SU-DHL-6 (cell line): Measurements from ENCODE around the gene RDH14.
A peak's percentile ranks its signal among the peaks of the same experiment; 100 is the strongest.

ENCODE experiments used
- H2AFZ ChIP-seq: fragments of 200-600 bp; sonication (generic); 2 replicates; pipeline ENCODE4 v1.6.1; 2014; ENCODE audit warnings: low read depth, mild to moderate bottlenecking, moderate library complexity, mixed read lengths, antibody characterized with exemption, low read length; ENCODE audit not compliant: severe bottlenecking
- H3F3A ChIP-seq: fragments of 200-600 bp; shearing (Covaris generic); 2 replicates; pipeline ENCODE4 v1.6.0; 2016; ENCODE audit warnings: antibody characterized with exemption, mild to moderate bottlenecking; ENCODE audit not compliant: insufficient read depth
- H3K27ac ChIP-seq: fragments of 200-600 bp; sonication (generic); 2 replicates; pipeline ENCODE4 v1.5.1; 2016; ENCODE audit warnings: low read depth, mild to moderate bottlenecking, low read length, moderate library complexity, mixed read lengths
- H3K27me3 ChIP-seq: fragments of 200-600 bp; sonication (generic), shearing (Covaris generic); 2 replicates; pipeline ENCODE4 v1.6.0; 2014; ENCODE audit warnings: mild to moderate bottlenecking, low read length
- H3K36me3 ChIP-seq: fragments of 200-600 bp; sonication (generic); 2 replicates; pipeline ENCODE4 v1.6.1; 2014; ENCODE audit warnings: mild to moderate bottlenecking, low read length, mixed read lengths
- H3K4me2 ChIP-seq: fragments of 300-600, 200-600 bp; shearing (Covaris generic), sonication (generic); 2 replicates; pipeline ENCODE4 v1.6.0; 2014; ENCODE audit warnings: low read length, low read depth, mild to moderate bottlenecking; ENCODE audit not compliant: poor library complexity, severe bottlenecking
- H3K4me3 ChIP-seq: fragments of 200-600 bp; sonication (generic); 2 replicates; pipeline ENCODE4 v1.5.1; 2014; ENCODE audit warnings: antibody characterized with exemption, low read length, mild to moderate bottlenecking, mixed read lengths; ENCODE audit not compliant: insufficient read depth, poor library complexity, severe bottlenecking
- H3K79me2 ChIP-seq: fragments of 200-600 bp; sonication (generic); 2 replicates; pipeline ENCODE4 v1.6.1; 2014; ENCODE audit warnings: mild to moderate bottlenecking, low read length, moderate library complexity; ENCODE audit not compliant: insufficient read depth
- H3K9ac ChIP-seq: fragments of 200-600 bp; sonication (generic); 2 replicates; pipeline ENCODE4 v1.7.0; 2014; ENCODE audit warnings: mild to moderate bottlenecking, low read length
- H3K9me2 ChIP-seq: fragments of 200-600 bp; sonication (generic); replicated peaks from 2 replicates; pipeline ENCODE4 v1.6.1; 2014; ENCODE audit warnings: low read length; ENCODE audit not compliant: insufficient read depth
- H3K9me3 ChIP-seq: fragments of 200-600 bp; sonication (generic); 2 replicates; pipeline ENCODE4 v1.6.1; 2014; ENCODE audit warnings: low read length, mixed read lengths; ENCODE audit not compliant: insufficient read depth
- H4K20me1 ChIP-seq: fragments of 200-600 bp; sonication (generic); 2 replicates; pipeline ENCODE4 v1.6.1; 2014; ENCODE audit warnings: low read depth, mild to moderate bottlenecking, antibody characterized with exemption, low read length, moderate library complexity, mixed read lengths
- EZH2phosphoT487 ChIP-seq: fragments of 200-600 bp; sonication (generic), shearing (Covaris generic); conservative IDR thresholded peaks from 2 replicates; pipeline ENCODE4 v1.6.1; 2018; ENCODE audit warnings: mild to moderate bottlenecking, antibody characterized with exemption, low read length, moderate library complexity, mixed read lengths
- TF ChIP-seq, protein P1 (sequence below): fragments of 200-600 bp; sonication (generic); IDR thresholded peaks from one replicate; pipeline ENCODE4 v1.5.1; 2017; ENCODE audit warnings: antibody characterized with exemption, mild to moderate bottlenecking, low read length, moderate library complexity; ENCODE audit not compliant: insufficient read depth, poor library complexity, severe bottlenecking

RDH14 gene

DNA sequence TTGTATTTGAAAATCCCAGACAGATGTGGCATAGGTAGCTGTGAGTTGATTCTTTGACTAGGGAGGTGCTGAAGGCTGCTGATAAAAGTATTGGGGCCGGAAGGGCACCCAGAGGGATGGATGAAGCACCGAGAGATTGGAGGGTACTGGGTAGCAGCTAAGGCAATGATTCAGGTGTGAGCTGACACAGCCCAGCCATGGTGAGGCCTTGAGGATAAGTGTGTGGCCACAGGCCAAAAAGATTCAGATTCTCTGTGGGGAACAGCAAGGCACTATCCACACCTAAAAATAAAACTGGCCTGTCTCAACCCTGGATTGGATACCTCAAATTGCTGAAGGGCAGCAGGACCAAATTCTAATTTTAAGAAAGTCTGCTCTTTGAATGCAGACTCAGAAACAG is 35.2 kb downstream of the RDH14 start:
- Histone ChIP-seq H3K4me2 (no peak overlapping the region), H3K9ac (no peak overlapping the region), H3K27me3 (no peaks in the 10 kb centered on the region), H2AFZ (no peak overlapping the region), H3K9me2 (no peaks in the 10 kb centered on the region), H4K20me1 (no peaks in the 10 kb centered on the region), H3K36me3 (no peaks in the 10 kb centered on the region), H3F3A (no peaks in the 10 kb centered on the region), H3K9me3 (no peaks in the 10 kb centered on the region), H3K79me2 (no peaks in the 10 kb centered on the region), H3K4me3 (no peak overlapping the region), H3K27ac (no peak overlapping the region)
- TF ChIP-seq EZH2phosphoT487: no peak
- TF ChIP-seq, protein P1, sequence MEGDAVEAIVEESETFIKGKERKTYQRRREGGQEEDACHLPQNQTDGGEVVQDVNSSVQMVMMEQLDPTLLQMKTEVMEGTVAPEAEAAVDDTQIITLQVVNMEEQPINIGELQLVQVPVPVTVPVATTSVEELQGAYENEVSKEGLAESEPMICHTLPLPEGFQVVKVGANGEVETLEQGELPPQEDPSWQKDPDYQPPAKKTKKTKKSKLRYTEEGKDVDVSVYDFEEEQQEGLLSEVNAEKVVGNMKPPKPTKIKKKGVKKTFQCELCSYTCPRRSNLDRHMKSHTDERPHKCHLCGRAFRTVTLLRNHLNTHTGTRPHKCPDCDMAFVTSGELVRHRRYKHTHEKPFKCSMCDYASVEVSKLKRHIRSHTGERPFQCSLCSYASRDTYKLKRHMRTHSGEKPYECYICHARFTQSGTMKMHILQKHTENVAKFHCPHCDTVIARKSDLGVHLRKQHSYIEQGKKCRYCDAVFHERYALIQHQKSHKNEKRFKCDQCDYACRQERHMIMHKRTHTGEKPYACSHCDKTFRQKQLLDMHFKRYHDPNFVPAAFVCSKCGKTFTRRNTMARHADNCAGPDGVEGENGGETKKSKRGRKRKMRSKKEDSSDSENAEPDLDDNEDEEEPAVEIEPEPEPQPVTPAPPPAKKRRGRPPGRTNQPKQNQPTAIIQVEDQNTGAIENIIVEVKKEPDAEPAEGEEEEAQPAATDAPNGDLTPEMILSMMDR: no peak

DNA sequence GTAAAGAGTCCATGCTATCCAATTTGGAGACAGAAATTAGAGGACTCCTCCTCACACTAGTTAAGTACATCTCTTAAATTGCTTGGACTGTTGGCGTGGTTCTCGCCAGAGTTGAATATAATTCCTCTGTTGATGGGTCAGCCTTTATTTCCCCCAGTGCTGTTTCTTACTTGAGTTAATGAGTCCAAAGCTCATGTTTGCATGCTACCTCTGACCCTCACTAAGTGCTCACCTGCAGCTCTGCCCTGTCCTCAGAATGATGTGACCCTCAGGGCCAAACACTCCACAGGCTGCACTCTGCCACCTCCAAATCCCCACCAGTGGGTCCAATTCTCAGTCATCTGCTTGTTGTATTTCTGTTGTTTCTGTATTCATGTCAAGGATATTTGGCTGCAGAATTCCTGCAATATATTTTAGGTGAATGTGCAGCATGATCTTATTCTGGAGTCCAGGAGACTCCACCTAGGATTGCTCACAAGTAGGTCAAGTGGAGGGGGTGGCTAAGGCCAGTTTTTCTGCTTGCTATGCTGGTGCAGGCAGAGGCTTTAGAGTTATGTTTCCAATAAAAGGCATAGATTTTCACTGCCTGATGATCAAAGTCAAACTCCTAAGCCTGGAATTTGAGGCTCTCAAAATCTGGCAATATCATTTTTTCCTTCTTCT is 37.8 kb downstream of the RDH14 start:
- Histone ChIP-seq H3K27me3 (no peaks in the 10 kb centered on the region), H3K9me3 (no peaks in the 10 kb centered on the region), H3K27ac (no peak overlapping the region), H2AFZ (no peak overlapping the region), H3F3A (no peaks in the 10 kb centered on the region), H3K4me2 (no peak overlapping the region), H3K9ac (no peak overlapping the region), H3K9me2 (no peaks in the 10 kb centered on the region), H4K20me1 (no peaks in the 10 kb centered on the region), H3K36me3 (no peaks in the 10 kb centered on the region), H3K79me2 (no peaks in the 10 kb centered on the region), H3K4me3 (no peak overlapping the region)
- TF ChIP-seq, protein P1: no peak
- no peak for TF ChIP-seq EZH2phosphoT487

DNA sequence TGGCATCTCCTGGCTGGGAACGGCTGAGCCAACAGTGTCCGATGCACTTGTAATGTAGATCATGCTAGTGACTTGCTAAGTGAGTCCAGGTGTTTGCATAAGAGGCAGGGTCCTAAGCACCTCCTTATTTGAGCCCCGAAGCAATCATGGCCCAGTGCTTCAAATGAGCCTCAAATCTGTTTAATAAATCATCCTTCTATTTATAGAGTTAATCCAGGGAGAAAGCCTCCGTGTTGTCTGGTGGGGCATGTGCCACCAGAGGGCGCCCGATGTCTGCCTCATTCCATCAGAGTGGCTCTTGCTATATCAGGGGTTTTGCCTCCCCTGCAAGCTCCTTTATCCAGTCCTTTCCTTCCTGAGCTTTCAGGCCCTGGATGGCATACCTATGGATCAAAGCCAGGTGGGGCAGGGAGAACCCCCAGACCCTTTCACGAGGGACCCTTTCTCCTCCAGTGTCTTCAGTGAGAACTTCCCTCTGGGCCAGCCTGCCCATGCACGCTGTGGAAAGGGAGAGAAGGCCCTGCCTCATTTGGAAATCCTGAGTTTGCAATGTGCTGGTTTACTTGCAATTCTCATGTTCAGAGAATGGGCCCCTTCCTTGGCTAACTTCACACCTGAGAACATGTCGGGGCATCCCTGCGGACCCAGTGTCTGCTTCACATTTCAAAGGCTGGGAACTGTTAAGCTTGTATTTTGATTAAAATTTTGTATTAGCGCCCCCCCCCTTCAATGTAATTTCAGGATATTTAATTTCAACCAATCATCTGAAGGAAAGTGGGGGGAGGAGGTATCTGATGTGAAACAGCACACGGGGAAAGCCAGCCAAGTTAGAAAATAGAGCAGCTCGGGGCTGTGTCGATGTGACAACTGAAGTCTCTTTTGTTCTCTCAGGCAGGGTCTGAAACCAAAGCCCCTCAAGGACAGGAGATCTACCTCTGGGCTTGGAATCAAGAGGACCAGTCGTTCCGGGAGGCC is 39.7 kb downstream of the RDH14 start:
- Histone ChIP-seq H3K9me3 (no peaks in the 10 kb centered on the region), H3K27me3 (no peaks in the 10 kb centered on the region), H3K4me3 (no peak overlapping the region), H3K4me2 (no peak overlapping the region), H3K36me3 (no peaks in the 10 kb centered on the region), H2AFZ (no peak overlapping the region), H3K9me2 (no peaks in the 10 kb centered on the region), H3F3A (no peaks in the 10 kb centered on the region), H3K9ac (no peak overlapping the region), H4K20me1 (no peaks in the 10 kb centered on the region), H3K27ac (no peak overlapping the region), H3K79me2 (no peaks in the 10 kb centered on the region)
- TF ChIP-seq, protein P1: peak; percentile 91
- no peak for TF ChIP-seq EZH2phosphoT487
